ENCODE measurements around the gene UBQLN3.

The UBQLN3 gene

GRCh38 chr11:5476186-5476819 lies 33.5 kb downstream of the UBQLN3 start:
- peak; percentile 48 for DNase-seq (ENCODE audit: low read depth)
- no peak overlapping the region for H3K4me3 ChIP-seq (ENCODE audit: low read depth, low read length)
- TF ChIP-seq CTCF (IDR thresholded peaks at IDR 0.05; ENCODE audit: low read depth, low read length): peak; percentile 88
- no peak for TF ChIP-seq MAX (IDR thresholded peaks at IDR 0.05; ENCODE audit: low read depth, low read length)
- no peak for TF ChIP-seq MYC (IDR thresholded peaks at IDR 0.05; ENCODE audit: low read depth, low read length)

- TF ChIP-seq MAX (IDR thresholded peaks at IDR 0.05; ENCODE audit: low read depth, low read length) (no peak), POLR2A (IDR thresholded peaks at IDR 0.05; ENCODE audit: extremely low read depth, insufficient read length) (no peak), MYC (IDR thresholded peaks at IDR 0.05; ENCODE audit: low read depth, low read length) (no peak), CTCF (IDR thresholded peaks at IDR 0.05; ENCODE audit: low read depth, low read length) (no peak)
- no peak overlapping the region for H3K4me3 ChIP-seq (ENCODE audit: low read depth, low read length)
- DNase-seq (ENCODE audit: low read depth): no peak
These were observed 35.8 kb downstream of the UBQLN3 start for GRCh38 chr11:5473921-5474320.

GRCh38 chr11:5467527-5467926 lies 42.2 kb downstream of the UBQLN3 start:
- no peak for DNase-seq (ENCODE audit: low read depth)
- H3K4me3 ChIP-seq (ENCODE audit: low read depth, low read length): no peak overlapping the region
- TF ChIP-seq POLR2A (IDR thresholded peaks at IDR 0.05; ENCODE audit: extremely low read depth, insufficient read length): no peak
- TF ChIP-seq MAX (IDR thresholded peaks at IDR 0.05; ENCODE audit: low read depth, low read length): no peak
- no peak for TF ChIP-seq MYC (IDR thresholded peaks at IDR 0.05; ENCODE audit: low read depth, low read length)
- TF ChIP-seq CTCF (IDR thresholded peaks at IDR 0.05; ENCODE audit: low read depth, low read length): no peak

GRCh38 chr11:5460983-5461621 lies 48.7 kb downstream of the UBQLN3 start:
- H3K4me3 ChIP-seq (ENCODE audit: low read depth, low read length): no peak overlapping the region
- TF ChIP-seq MYC (IDR thresholded peaks at IDR 0.05; ENCODE audit: low read depth, low read length) (no peak), MAX (IDR thresholded peaks at IDR 0.05; ENCODE audit: low read depth, low read length) (no peak), POLR2A (IDR thresholded peaks at IDR 0.05; ENCODE audit: extremely low read depth, insufficient read length) (no peak), CTCF (IDR thresholded peaks at IDR 0.05; ENCODE audit: low read depth, low read length) (no peak)
- DNase-seq (ENCODE audit: low read depth): no peak
